H1 (cell line): ENCODE results near the gene AAMP. TPM values are rescaled to one million over a fixed set of nuclear protein-coding genes. Genes with fewer than 3 reads are reported as not detected.

Experiments used
- CTCF ChIA-PET: fragments of 300-600 bp; sonication (Branson Sonifier 250); formaldehyde crosslinking; loops from one replicate; lab custom pipeline; 2021; ENCODE audit not compliant: partially characterized antibody; lab: Charles Lee
- POLR2A ChIA-PET: fragments of 300-600 bp; sonication (Branson Sonifier 250); formaldehyde crosslinking; loops from one replicate; lab custom pipeline; 2021; ENCODE audit warnings: inconsistent platforms; ENCODE audit not compliant: partially characterized antibody; lab: Charles Lee
- DNase-seq, 2 experiments: peaks; one replicate each; pipeline versions ENCODE4 v3.0.0 to v3.0.0-alpha.2; 2010 to 2022; ENCODE audit warnings: low spot score in 2 of 2, low read depth in 1 of 2, mixed read lengths in 1 of 2
- FAIRE-seq: peaks from 2 replicates; lab custom pipeline; 2011; peaks lifted over from hg19 to GRCh38; lab: Jason Lieb, UNC
- H2AFZ ChIP-seq: 2 replicates; pipeline ENCODE4 v1.8.1; 2012; ENCODE audit warnings: low read length, inconsistent platforms
- H2AK5ac ChIP-seq: 2 replicates; pipeline ENCODE4 v1.6.1; 2013; ENCODE audit warnings: low read depth, low read length
- H2BK120ac ChIP-seq: replicated peaks from 2 replicates; pipeline ENCODE3; 2013; ENCODE audit warnings: low read depth, low read length, inconsistent platforms
- H2BK12ac ChIP-seq: 2 replicates; pipeline ENCODE4 v1.6.1; 2013; ENCODE audit warnings: low read depth, low read length
- H2BK15ac ChIP-seq: 2 replicates; pipeline ENCODE4 v1.6.1; 2013; ENCODE audit warnings: low read length
- H2BK20ac ChIP-seq: 2 replicates; pipeline ENCODE4 v1.6.1; 2013; ENCODE audit warnings: low read length
- H2BK5ac ChIP-seq: 2 replicates; pipeline ENCODE4 v1.6.1; 2013; ENCODE audit warnings: low read depth, low read length
- H3K14ac ChIP-seq: 2 replicates; pipeline ENCODE4 v1.6.1; 2013; ENCODE audit warnings: inconsistent platforms; ENCODE audit not compliant: insufficient read length
- H3K18ac ChIP-seq: 2 replicates; pipeline ENCODE4 v1.6.1; 2013; ENCODE audit warnings: low read length; ENCODE audit errors: extremely low read depth
- H3K23ac ChIP-seq: 2 replicates; pipeline ENCODE4 v1.6.1; 2013; ENCODE audit warnings: inconsistent platforms; ENCODE audit not compliant: insufficient read length
- H3K23me2 ChIP-seq: 2 replicates; pipeline ENCODE4 v1.6.1; 2013; ENCODE audit warnings: low read depth, low read length
- H3K27ac ChIP-seq: 2 replicates; pipeline ENCODE4 v1.6.1; 2011; ENCODE audit warnings: low read depth, low read length, inconsistent platforms
- H3K27me3 ChIP-seq, 4 experiments: replicated peaks in 1 of 4; 1 replicate in 1 of 4; 2 replicates in 3 of 4; pipeline versions ENCODE4 v1.6.1 to v1.8.1; 2011 to 2013; ENCODE audit warnings: low read length in 3 of 4, mild to moderate bottlenecking in 3 of 4, inconsistent platforms in 2 of 4, mixed read lengths in 2 of 4, moderate library complexity in 1 of 4; ENCODE audit not compliant: control insufficient read depth in 3 of 4, insufficient read depth in 3 of 4; ENCODE audit errors: extremely low read depth in 1 of 4
- H3K36me3 ChIP-seq, 4 experiments: 2 replicates each; pipeline versions ENCODE4 v1.6.1 to v1.8.1; 2011 to 2013; ENCODE audit warnings: mild to moderate bottlenecking in 4 of 4, low read length in 3 of 4, moderate library complexity in 2 of 4, control low read depth in 1 of 4, inconsistent platforms in 1 of 4; ENCODE audit not compliant: insufficient read depth in 4 of 4, control insufficient read depth in 2 of 4
- H3K4ac ChIP-seq: replicated peaks from 2 replicates; pipeline ENCODE3; 2013; ENCODE audit warnings: low read length, low read depth, mixed read lengths, inconsistent platforms; ENCODE audit not compliant: insufficient read length
- H3K4me1 ChIP-seq, 4 experiments: replicated peaks in 1 of 4; 1 replicate in 1 of 4; 2 replicates in 3 of 4; pipeline versions ENCODE4 v1.6.1 to v1.8.1; 2011 to 2013; ENCODE audit warnings: low read length in 3 of 4, inconsistent platforms in 2 of 4, mixed read lengths in 1 of 4; ENCODE audit not compliant: insufficient read depth in 4 of 4, control insufficient read depth in 3 of 4
- H3K4me2 ChIP-seq, 2 experiments: 2 replicates each; pipeline versions ENCODE4 v1.6.1 to v1.8.1; 2011 to 2013; ENCODE audit warnings: low read depth in 2 of 2, low read length in 2 of 2, control low read depth in 1 of 2, inconsistent platforms in 1 of 2, mild to moderate bottlenecking in 1 of 2; ENCODE audit not compliant: insufficient read depth in 1 of 2
- H3K4me3 ChIP-seq, 4 experiments: fragments of 200-600, 300-600 bp in 1 of 4; sonication (generic), shearing (Covaris generic), sonication (Bioruptor Twin) in 1 of 4; 2 replicates each; pipeline versions ENCODE4 v1.5.1 to v1.8.1; 2011 to 2016; ENCODE audit warnings: low read length in 4 of 4, low read depth in 3 of 4, control low read depth in 2 of 4, inconsistent platforms in 2 of 4, mild to moderate bottlenecking in 2 of 4, mixed read lengths in 1 of 4, moderate library complexity in 1 of 4; ENCODE audit not compliant: insufficient read depth in 2 of 4; ENCODE audit errors: extremely low read depth in 1 of 4
- H3K56ac ChIP-seq: replicated peaks from 2 replicates; pipeline ENCODE3; 2013; ENCODE audit warnings: low read depth, mild to moderate bottlenecking, mixed read lengths, low read length, inconsistent platforms; ENCODE audit not compliant: insufficient read length
- H3K79me1 ChIP-seq: 2 replicates; pipeline ENCODE4 v1.6.1; 2013; ENCODE audit warnings: low read depth, low read length, control low read depth
- H3K79me2 ChIP-seq, 2 experiments: 2 replicates each; pipeline versions ENCODE4 v1.6.1 to v1.8.1; 2012 to 2013; ENCODE audit warnings: low read length in 2 of 2, mild to moderate bottlenecking in 2 of 2, inconsistent platforms in 1 of 2; ENCODE audit not compliant: insufficient read depth in 2 of 2, control insufficient read depth in 1 of 2
- H3K9ac ChIP-seq, 4 experiments: replicated peaks in 1 of 4; 1 replicate in 1 of 4; 2 replicates in 3 of 4; pipeline versions ENCODE4 v1.6.1 to v1.8.1; 2011 to 2013; ENCODE audit warnings: low read depth in 3 of 4, low read length in 3 of 4, control low read depth in 2 of 4, mild to moderate bottlenecking in 2 of 4, moderate library complexity in 2 of 4, inconsistent platforms in 1 of 4; ENCODE audit errors: extremely low read depth in 1 of 4
- H3K9me3 ChIP-seq, 2 experiments: 2 replicates each; pipeline versions ENCODE4 v1.6.1 to v1.8.1; 2012 to 2013; ENCODE audit warnings: mild to moderate bottlenecking in 2 of 2, moderate library complexity in 2 of 2, control low read depth in 1 of 2, inconsistent platforms in 1 of 2, low read depth in 1 of 2, low read length in 1 of 2, mixed read lengths in 1 of 2; ENCODE audit not compliant: insufficient read depth in 2 of 2
- H4K20me1 ChIP-seq, 2 experiments: replicated peaks in 1 of 2; 2 replicates each; pipeline versions ENCODE3 to v1.8.1; 2011 to 2013; ENCODE audit warnings: inconsistent platforms in 2 of 2, low read length in 2 of 2, mild to moderate bottlenecking in 1 of 2; ENCODE audit not compliant: insufficient read depth in 2 of 2, control insufficient read depth in 1 of 2
- H4K5ac ChIP-seq: 2 replicates; pipeline ENCODE4 v1.6.1; 2013; ENCODE audit warnings: low read length, low read depth, mixed read lengths, inconsistent platforms; ENCODE audit not compliant: insufficient read length
- H4K8ac ChIP-seq: 2 replicates; pipeline ENCODE4 v1.8.0; 2013; ENCODE audit warnings: mild to moderate bottlenecking, moderate library complexity, low read length, inconsistent platforms; ENCODE audit not compliant: insufficient read depth; ENCODE audit errors: extremely low read depth
- H4K91ac ChIP-seq: replicated peaks from 2 replicates; pipeline ENCODE3; 2013; ENCODE audit warnings: low read length, mixed read lengths, inconsistent platforms; ENCODE audit not compliant: insufficient read length
- WGBS, 2 experiments: shearing (Covaris generic) in 1 of 2; methylation state at CpG; one replicate each; pipeline versions ENCODE4 v1.1.6 to v1.1.7; 2013 to 2015; ENCODE audit warnings: low lambda C conversion rate in 2 of 2, mixed read lengths in 2 of 2, inconsistent platforms in 1 of 2, low coverage in 1 of 2, missing lambda C conversion rate in 1 of 2; ENCODE audit not compliant: insufficient replicate concordance in 2 of 2, insufficient coverage in 1 of 2, insufficient read length in 1 of 2; ENCODE audit errors: extremely low coverage in 1 of 2, missing lambda C conversion rate in 1 of 2; 5-methylcytosine and 5-hydroxymethylcytosine counted together
- polyA plus RNA-seq, 7 experiments: library from polyadenylated mRNA; depleted of rRNA in 3 of 7; stranded (reverse) in 5 of 7; unstranded in 2 of 7; fragments of >200 nt in 5 of 7; fragments of 200-250 nt in 2 of 7; gene quantifications; 1 replicate in 5 of 7; 2 replicates in 1 of 7; 4 replicates in 1 of 7; pipeline versions ENCODE4 v1.2.1 to v1.2.3, GENCODE V29; 2011 to 2013; ENCODE audit warnings: missing spikeins in 2 of 7, mixed read lengths in 2 of 7
- total RNA-seq: library from RNA; stranded (reverse); fragmentation: NEBNext Ultra II Directional; extraction: Animal tissue kit (Norgen Biotek cat#: 25700); gene quantifications from 2 replicates; pipeline ENCODE4 v1.2.1, GENCODE V29; 2021

AAMP gene
- total and polyA plus RNA-seq, 2 of the 8 experiments (the other 6 are each of a cell fraction or from before 2014, with no cell fraction given) = 119 to 125 TPM

DNA sequence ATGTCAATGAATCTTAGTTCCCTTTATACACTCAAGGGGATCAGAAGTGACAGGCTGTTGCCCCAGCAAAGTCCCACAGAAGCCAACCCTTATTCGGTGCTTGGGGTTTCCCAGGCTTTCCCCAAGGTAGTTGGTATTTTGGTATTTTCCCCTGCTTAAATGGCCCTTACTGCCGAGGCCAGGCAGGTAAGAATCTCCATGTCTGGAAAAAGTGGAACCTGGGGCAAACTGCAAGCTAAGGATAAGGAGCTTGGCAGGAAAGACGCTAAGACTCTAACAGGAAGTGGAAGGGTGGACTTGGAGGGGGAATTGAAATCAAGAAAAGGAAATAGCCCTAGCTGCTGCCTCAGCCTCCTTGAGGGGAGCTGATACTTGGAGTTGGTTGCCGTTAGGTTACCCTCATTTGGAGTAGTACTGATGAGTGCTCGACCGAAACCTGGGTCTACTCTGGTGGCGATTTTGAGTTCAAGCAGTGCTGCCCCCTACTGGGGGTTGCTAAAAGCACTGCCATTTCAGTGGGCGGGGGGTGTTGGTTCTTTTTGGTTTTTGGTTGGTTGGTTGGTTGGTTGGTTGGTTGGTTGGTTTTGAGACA lies 12.5 kb downstream of the AAMP start:
- Histone ChIP-seq H2BK20ac (no peak overlapping the region), H3K79me1 (no peaks in the 10 kb centered on the region), H4K8ac (no peak overlapping the region), H2BK120ac (no peak overlapping the region), H3K23ac (no peak overlapping the region), H2AFZ (no peak overlapping the region), H3K56ac (no peak overlapping the region), H3K79me2 (no peaks in the 10 kb centered on the region), H3K9me3 (no peaks in the 10 kb centered on the region), H2BK12ac (no peak overlapping the region), H4K20me1 (peaks cover 0 to 2% of the 10 kb centered on the region in 2 experiments), H3K9ac (no peak overlapping the region), H2AK5ac (no peak overlapping the region), H3K18ac (no peak overlapping the region), H3K36me3 (peaks cover 13 to 36% (median 27%) of the 10 kb centered on the region in 4 experiments; a peak in 7 of 8 replicates), H3K4me2 (no peak overlapping the region), H2BK5ac (no peak overlapping the region), H3K23me2 (no peaks in the 10 kb centered on the region), H3K4me1 (peaks cover 3 to 21% (median 15%) of the 10 kb centered on the region in 4 experiments), H2BK15ac (no peak overlapping the region), H3K4me3 (no peak overlapping the region), H3K14ac (no peak overlapping the region), H3K4ac (no peak overlapping the region), H3K27me3 (no peaks in the 10 kb centered on the region), H4K5ac (no peak overlapping the region), H3K27ac (no peak overlapping the region), H4K91ac (no peak overlapping the region)
- ChIA-PET CTCF (interaction anchor here (0.6 to 9.0 kb wide), 22 partner anchors 9 to 471 kb away, joined by 3 to 81 read pairs (median 4); partner anchors contain the start of genes AAMP and PNKD), POLR2A (interaction anchor here (1.3 to 2.8 kb wide), 4 partner anchors 9 to 40 kb away, joined by 3 to 12 read pairs (median 6); partner anchors contain the start of gene ARPC2)
- DNase-seq (peak in 1 of 2 experiments; percentile 94), FAIRE-seq (peak; percentile 19)
- 64% methylated on average over 8 of the region's 8 CpGs; no CpG with 5 or more reads in 1 of the 2 experiments for WGBS, 2 experiments
